Measurements from ENCODE around the gene GIT1.

The GIT1 gene

GRCh38 chr17:29593591-29594518, 4.4 kb upstream of the GIT1 start:
- peak overlapping the region; percentile 78 for H3K4me2 ChIP-seq
- TF ChIP-seq, protein P1, sequence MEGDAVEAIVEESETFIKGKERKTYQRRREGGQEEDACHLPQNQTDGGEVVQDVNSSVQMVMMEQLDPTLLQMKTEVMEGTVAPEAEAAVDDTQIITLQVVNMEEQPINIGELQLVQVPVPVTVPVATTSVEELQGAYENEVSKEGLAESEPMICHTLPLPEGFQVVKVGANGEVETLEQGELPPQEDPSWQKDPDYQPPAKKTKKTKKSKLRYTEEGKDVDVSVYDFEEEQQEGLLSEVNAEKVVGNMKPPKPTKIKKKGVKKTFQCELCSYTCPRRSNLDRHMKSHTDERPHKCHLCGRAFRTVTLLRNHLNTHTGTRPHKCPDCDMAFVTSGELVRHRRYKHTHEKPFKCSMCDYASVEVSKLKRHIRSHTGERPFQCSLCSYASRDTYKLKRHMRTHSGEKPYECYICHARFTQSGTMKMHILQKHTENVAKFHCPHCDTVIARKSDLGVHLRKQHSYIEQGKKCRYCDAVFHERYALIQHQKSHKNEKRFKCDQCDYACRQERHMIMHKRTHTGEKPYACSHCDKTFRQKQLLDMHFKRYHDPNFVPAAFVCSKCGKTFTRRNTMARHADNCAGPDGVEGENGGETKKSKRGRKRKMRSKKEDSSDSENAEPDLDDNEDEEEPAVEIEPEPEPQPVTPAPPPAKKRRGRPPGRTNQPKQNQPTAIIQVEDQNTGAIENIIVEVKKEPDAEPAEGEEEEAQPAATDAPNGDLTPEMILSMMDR (conservative IDR thresholded peaks at IDR 0.05; ENCODE audit: low read depth, low read length): no peak
- H3K27ac ChIP-seq: no peak overlapping the region
- peaks cover 27% of the 10 kb centered on the region for H3K4me1 ChIP-seq (ENCODE audit: low read depth, poor library complexity, severe bottlenecking)
- H4K20me1 ChIP-seq (ENCODE audit: insufficient read depth): no peaks in the 10 kb centered on the region
- no peaks in the 10 kb centered on the region for H3K36me3 ChIP-seq (ENCODE audit: insufficient read depth)
- peak overlapping the region; percentile 75 for H2AFZ ChIP-seq (ENCODE audit: low read depth)
- H3K79me2 ChIP-seq (ENCODE audit: insufficient read depth, low read depth): no peaks in the 10 kb centered on the region
- H3K9ac ChIP-seq: no peak overlapping the region; the same call in 1 of the 2 replicates
- H3K4me3 ChIP-seq (IDR thresholded peaks at IDR 0.05; ENCODE audit: insufficient read depth, low read depth, low read length): no peak overlapping the region
- no peaks in the 10 kb centered on the region for H3K27me3 ChIP-seq (ENCODE audit: insufficient read depth, low read depth)

DNA sequence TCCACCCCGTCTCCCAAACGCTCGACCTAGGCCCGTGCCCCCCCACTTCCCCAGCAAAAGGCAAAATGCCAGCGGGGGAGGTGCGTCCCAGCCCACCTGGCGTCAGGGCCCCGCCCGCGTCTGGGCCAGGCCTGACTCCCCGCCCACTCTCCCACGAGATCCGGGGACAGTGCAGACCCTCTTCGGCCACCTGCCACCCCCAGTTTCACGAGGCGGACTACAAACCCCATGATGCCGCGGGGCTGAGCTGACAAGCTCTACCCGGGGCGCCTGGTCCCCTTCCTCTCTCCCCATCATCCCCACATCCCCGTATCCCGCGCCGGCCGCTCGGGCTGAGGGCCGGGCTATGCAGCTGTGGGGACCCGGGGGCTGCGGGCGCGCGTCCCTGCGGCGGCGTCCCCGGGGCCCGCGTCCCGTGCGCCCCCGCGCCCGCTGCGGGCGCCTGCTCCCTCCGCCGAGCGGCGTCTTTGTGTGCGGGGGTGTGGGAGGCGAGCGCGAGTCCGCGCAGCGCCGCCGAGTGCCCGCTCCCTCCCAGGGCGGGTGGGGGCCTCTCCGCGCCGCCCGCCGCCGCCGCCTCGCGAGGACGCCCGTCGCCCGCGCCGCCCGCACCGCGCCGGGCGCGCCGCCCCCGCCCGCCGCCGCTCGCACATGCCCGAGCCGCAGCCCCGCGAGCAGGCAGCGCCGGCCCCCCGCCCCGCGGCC, 3.6 kb upstream of the GIT1 start, which contains the start of gene ANKRD13B:
TSS of gene ANKRD13B (plus strand) at position 283 of the 702 bp plus-strand sequence. CDS start 490 bp downstream, outside the sequence.
- H3K79me2 ChIP-seq (ENCODE audit: insufficient read depth, low read depth): peaks cover 5% of the 10 kb centered on the region; the same call in 1 of the 2 replicates
- H3K27ac ChIP-seq: no peak within 1 kb of the TSS
- H3K27me3 ChIP-seq (ENCODE audit: insufficient read depth, low read depth): no peaks in the 10 kb centered on the region
- H3K4me1 ChIP-seq (ENCODE audit: low read depth, poor library complexity, severe bottlenecking): peaks cover 31% of the 10 kb centered on the region
- H3K4me3 ChIP-seq (IDR thresholded peaks at IDR 0.05; ENCODE audit: insufficient read depth, low read depth, low read length): no peak within 1 kb of the TSS
- TF ChIP-seq, protein P1 (conservative IDR thresholded peaks at IDR 0.05; ENCODE audit: low read depth, low read length): no peak
- H3K9ac ChIP-seq: no peak within 1 kb of the TSS; the same call in 1 of the 2 replicates
- H4K20me1 ChIP-seq (ENCODE audit: insufficient read depth): no peaks in the 10 kb centered on the region
- no peaks in the 10 kb centered on the region for H3K36me3 ChIP-seq (ENCODE audit: insufficient read depth)
- peak within 1 kb of the TSS; percentile 75 for H2AFZ ChIP-seq (ENCODE audit: low read depth)
- H3K4me2 ChIP-seq: peak within 1 kb of the TSS; percentile 90

- Histone ChIP-seq H3K4me3 (IDR thresholded peaks at IDR 0.05; ENCODE audit: insufficient read depth, low read depth, low read length) (no peak overlapping the region), H4K20me1 (ENCODE audit: insufficient read depth) (no peaks in the 10 kb centered on the region), H3K4me2 (peak overlapping the region; percentile 90), H2AFZ (ENCODE audit: low read depth) (peak overlapping the region; percentile 75), H3K27me3 (ENCODE audit: insufficient read depth, low read depth) (no peaks in the 10 kb centered on the region), H3K79me2 (ENCODE audit: insufficient read depth, low read depth) (peaks cover 15% of the 10 kb centered on the region; the same call in 1 of the 2 replicates), H3K9ac (no peak overlapping the region), H3K27ac (no peak overlapping the region), H3K4me1 (ENCODE audit: low read depth, poor library complexity, severe bottlenecking) (peaks cover 38% of the 10 kb centered on the region), H3K36me3 (ENCODE audit: insufficient read depth) (no peaks in the 10 kb centered on the region)
- TF ChIP-seq, protein P1 (conservative IDR thresholded peaks at IDR 0.05; ENCODE audit: low read depth, low read length): peak; percentile 94
These were observed 2.5 kb upstream of the GIT1 start for GRCh38 chr17:29591737-29592608.

Data from KMS-11 (cell line).